CD14-positive monocyte (primary cell): ENCODE results near the gene MGLL. TPM values are rescaled to one million over a fixed set of nuclear protein-coding genes. Genes with fewer than 3 reads are reported as not detected.

Experiments
- DNase-seq, 3 donors: peaks; one replicate each; pipeline ENCODE4 v3.0.0-alpha.2; 2011 to 2022
- H2AFZ ChIP-seq: 2 replicates; pipeline ENCODE4 v1.6.0; 2012; ENCODE audit warnings: mild to moderate bottlenecking, low read depth, low read length, inconsistent platforms; ENCODE audit not compliant: insufficient read depth, poor library complexity, severe bottlenecking
- H3K27ac ChIP-seq, 2 donors: 1 replicate in 1 of 2; 2 replicates in 1 of 2; pipeline ENCODE4 v1.5.1; 2012 to 2013; ENCODE audit warnings: low read length in 2 of 2, control low read depth in 1 of 2, inconsistent platforms in 1 of 2, low read depth in 1 of 2, mild to moderate bottlenecking in 1 of 2
- H3K27me3 ChIP-seq, 2 donors: one replicate each; pipeline versions ENCODE4 v1.6.0 to v1.6.1; 2011 to 2013; ENCODE audit warnings: low read length in 2 of 2; ENCODE audit not compliant: control insufficient read depth in 2 of 2, insufficient read depth in 2 of 2
- H3K36me3 ChIP-seq, 2 donors: replicated peaks in 1 of 2; 1 replicate in 1 of 2; 2 replicates in 1 of 2; pipeline versions ENCODE4 v1.5.1 to v1.6.1; 2012 to 2013; ENCODE audit warnings: low read length in 2 of 2, control low read depth in 1 of 2, inconsistent platforms in 1 of 2, mild to moderate bottlenecking in 1 of 2; ENCODE audit not compliant: insufficient read depth in 2 of 2, control insufficient read depth in 1 of 2
- H3K4me1 ChIP-seq, 2 donors: 1 replicate in 1 of 2; 2 replicates in 1 of 2; pipeline versions ENCODE4 v1.5.1 to v1.6.1; 2012 to 2013; ENCODE audit warnings: low read length in 2 of 2, control low read depth in 1 of 2, inconsistent platforms in 1 of 2, mild to moderate bottlenecking in 1 of 2, moderate library complexity in 1 of 2; ENCODE audit not compliant: insufficient read depth in 2 of 2, control insufficient read depth in 1 of 2
- H3K4me2 ChIP-seq: replicated peaks from 2 replicates; pipeline ENCODE3; 2012; ENCODE audit warnings: low read length, moderate library complexity, mild to moderate bottlenecking; ENCODE audit not compliant: poor library complexity, severe bottlenecking; ENCODE audit errors: extremely low read depth
- H3K4me3 ChIP-seq, 3 experiments: fragments of 200-600 bp in 1 of 3; sonication (generic) in 1 of 3; replicated peaks in 1 of 3; 1 replicate in 2 of 3; 2 replicates in 1 of 3; pipeline ENCODE4 v1.5.1; 2011 to 2013; ENCODE audit warnings: low read length in 3 of 3, mild to moderate bottlenecking in 3 of 3, control low read depth in 2 of 3, low read depth in 2 of 3, inconsistent platforms in 1 of 3, moderate library complexity in 1 of 3
- H3K79me2 ChIP-seq: 2 replicates; pipeline ENCODE4 v1.6.0; 2012; ENCODE audit warnings: mild to moderate bottlenecking, control low read depth, inconsistent platforms, low read length, moderate library complexity; ENCODE audit not compliant: insufficient read depth
- H3K9ac ChIP-seq: 2 replicates; pipeline ENCODE4 v1.6.0; 2017; ENCODE audit warnings: low read length, mild to moderate bottlenecking; ENCODE audit not compliant: insufficient read depth, poor library complexity, severe bottlenecking
- H3K9me3 ChIP-seq, 2 donors: replicated peaks in 1 of 2; 1 replicate in 1 of 2; 2 replicates in 1 of 2; pipeline versions ENCODE4 v1.5.1 to v1.6.1; 2012 to 2013; ENCODE audit warnings: low read length in 2 of 2, control low read depth in 1 of 2; ENCODE audit not compliant: control insufficient read depth in 1 of 2, insufficient read depth in 1 of 2
- H4K20me1 ChIP-seq: 2 replicates; pipeline ENCODE4 v1.6.0; 2012; ENCODE audit warnings: mild to moderate bottlenecking, low read length, control low read depth, moderate library complexity; ENCODE audit not compliant: insufficient read depth
- H3K27ac Mint-ChIP-seq, 7 donors: one replicate each; pipeline ENCODE4 v1.8.0; 2020; ENCODE audit warnings: mild to moderate bottlenecking in 7 of 7, mixed read lengths in 7 of 7, moderate library complexity in 6 of 7, inconsistent platforms in 2 of 7
- H3K27me3 Mint-ChIP-seq, 3 donors: one replicate each; pipeline ENCODE4 v1.8.0; 2021 to 2022; ENCODE audit warnings: low read depth in 3 of 3, mild to moderate bottlenecking in 3 of 3, mixed read lengths in 3 of 3, moderate library complexity in 3 of 3, inconsistent platforms in 1 of 3
- H3K36me3 Mint-ChIP-seq, 2 donors: one replicate each; pipeline ENCODE4 v1.8.0; 2020; ENCODE audit warnings: mixed read lengths in 2 of 2, inconsistent platforms in 1 of 2, mild to moderate bottlenecking in 1 of 2
- H3K4me1 Mint-ChIP-seq: one replicate; pipeline ENCODE4 v1.8.0; 2020; ENCODE audit warnings: mild to moderate bottlenecking, mixed read lengths
- H3K4me3 Mint-ChIP-seq, 2 donors: one replicate each; pipeline ENCODE4 v1.8.0; 2020; ENCODE audit warnings: mild to moderate bottlenecking in 2 of 2, mixed read lengths in 2 of 2, moderate library complexity in 1 of 2
- H3K9me3 Mint-ChIP-seq, 7 donors: one replicate each; pipeline ENCODE4 v1.8.0; 2020 to 2022; ENCODE audit warnings: mixed read lengths in 7 of 7, mild to moderate bottlenecking in 6 of 7, moderate library complexity in 6 of 7, inconsistent platforms in 2 of 7
- WGBS: methylation state at CpG from one replicate; pipeline ENCODE4 v1.1.5; 2013; ENCODE audit warnings: missing lambda C conversion rate; ENCODE audit not compliant: insufficient coverage; 5-methylcytosine and 5-hydroxymethylcytosine counted together
- intact Hi-C, 2 donors: fragments of 100-400 bp; cut with micrococcal nuclease; formaldehyde crosslinking; loops; one replicate each; pipeline versions ENCODE4 v1.15.0 to v1.15.1; 2023
- polyA plus RNA-seq, 3 donors: library from polyadenylated mRNA; depleted of rRNA in 1 of 3; unstranded in 2 of 3; stranded (reverse) in 1 of 3; fragments of 300-500 nt in 2 of 3; fragments of >200 nt in 1 of 3; fragmentation: Illumina TruSeq in 2 of 3; gene quantifications; 1 replicate in 2 of 3; 2 replicates in 1 of 3; pipeline ENCODE4 v1.2.3, GENCODE V29; 2012 to 2021
- TF ChIP-seq, protein P1 (sequence below): fragments of 200-600 bp; IDR thresholded peaks from one replicate; pipeline ENCODE4 v1.8.0; 2022; ENCODE audit warnings: antibody characterized with exemption, mild to moderate bottlenecking

The MGLL gene
- polyA plus RNA-seq, 3 donors: 4.4 to 10.0 (median 6.4) TPM

DNA sequence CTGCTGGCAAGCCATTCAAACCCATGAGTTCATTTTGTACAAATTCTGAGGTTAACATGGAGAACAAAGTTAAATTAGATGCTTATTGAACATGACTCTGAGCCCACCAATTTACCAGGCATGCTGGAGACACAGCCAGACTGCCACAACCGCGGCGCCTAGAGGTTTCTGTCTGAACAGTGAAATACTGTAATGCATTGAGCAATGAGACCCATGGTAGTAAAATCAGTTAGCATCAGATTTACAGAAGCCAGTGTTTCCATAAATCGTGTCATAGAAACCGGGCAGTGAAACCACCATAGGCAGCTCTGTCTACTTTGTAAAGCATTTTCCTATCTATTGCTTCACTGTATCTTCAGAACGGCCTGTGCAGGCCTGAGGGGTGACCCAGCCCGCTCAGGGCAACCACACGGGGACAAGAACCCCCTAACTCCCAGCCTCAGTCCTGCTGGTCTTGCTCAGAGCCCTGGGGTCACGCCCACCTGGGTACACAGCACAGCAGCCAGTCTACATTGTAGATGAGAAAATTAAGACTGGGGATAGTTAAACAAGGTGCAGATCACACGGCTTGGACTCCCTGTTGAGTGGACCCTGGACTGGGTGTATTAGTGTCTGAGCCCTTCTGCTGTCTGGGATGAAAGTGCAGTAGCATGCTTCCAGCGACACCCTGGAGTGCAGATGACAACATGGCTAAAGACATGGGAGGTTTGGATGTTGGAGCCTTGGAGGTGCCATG is 44.2 kb downstream of the MGLL start:
- no peaks in the 10 kb centered on the region for H4K20me1 ChIP-seq
- Mint-ChIP-seq H3K4me1 (peaks cover 72% of the 10 kb centered on the region), H3K27me3 (peaks cover 0 to 4% (median 4%) of the 10 kb centered on the region in 3 donors), H3K4me3 (no peak overlapping the region), H3K9me3 (peaks cover 0 to 4% (median 0%) of the 10 kb centered on the region in 7 donors), H3K27ac (peak overlapping the region in 6 of 7 donors; percentile 51 to 86 (median 77)), H3K36me3 (peaks cover 3 to 5% of the 10 kb centered on the region in 2 donors)
- WGBS: 14% methylated on average over 7 of the region's 11 CpGs
- H3K27me3 ChIP-seq: no peaks in the 10 kb centered on the region
- H3K9me3 ChIP-seq: no peaks in the 10 kb centered on the region
- peak overlapping the region; percentile 4 for H2AFZ ChIP-seq
- H3K4me1 ChIP-seq: peaks cover 68 to 74% of the 10 kb centered on the region in 2 donors
- H3K36me3 ChIP-seq: no peaks in the 10 kb centered on the region
- peaks cover 11% of the 10 kb centered on the region for H3K79me2 ChIP-seq
- peak overlapping the region; percentile 26 to 38 for H3K27ac ChIP-seq
- intact Hi-C loops: loop anchor here (5.0 to 10.0 kb wide), 2 partner anchors 44 to 47 kb away; partner anchors contain the start of gene MGLL (in 2 of the 2)
- H3K4me3 ChIP-seq: no peak overlapping the region
- TF ChIP-seq, protein P1, sequence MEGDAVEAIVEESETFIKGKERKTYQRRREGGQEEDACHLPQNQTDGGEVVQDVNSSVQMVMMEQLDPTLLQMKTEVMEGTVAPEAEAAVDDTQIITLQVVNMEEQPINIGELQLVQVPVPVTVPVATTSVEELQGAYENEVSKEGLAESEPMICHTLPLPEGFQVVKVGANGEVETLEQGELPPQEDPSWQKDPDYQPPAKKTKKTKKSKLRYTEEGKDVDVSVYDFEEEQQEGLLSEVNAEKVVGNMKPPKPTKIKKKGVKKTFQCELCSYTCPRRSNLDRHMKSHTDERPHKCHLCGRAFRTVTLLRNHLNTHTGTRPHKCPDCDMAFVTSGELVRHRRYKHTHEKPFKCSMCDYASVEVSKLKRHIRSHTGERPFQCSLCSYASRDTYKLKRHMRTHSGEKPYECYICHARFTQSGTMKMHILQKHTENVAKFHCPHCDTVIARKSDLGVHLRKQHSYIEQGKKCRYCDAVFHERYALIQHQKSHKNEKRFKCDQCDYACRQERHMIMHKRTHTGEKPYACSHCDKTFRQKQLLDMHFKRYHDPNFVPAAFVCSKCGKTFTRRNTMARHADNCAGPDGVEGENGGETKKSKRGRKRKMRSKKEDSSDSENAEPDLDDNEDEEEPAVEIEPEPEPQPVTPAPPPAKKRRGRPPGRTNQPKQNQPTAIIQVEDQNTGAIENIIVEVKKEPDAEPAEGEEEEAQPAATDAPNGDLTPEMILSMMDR: no peak
- no peak overlapping the region for H3K9ac ChIP-seq
- H3K4me2 ChIP-seq: no peak overlapping the region
- peak; percentile 40 to 64 (median 44) for DNase-seq

DNA sequence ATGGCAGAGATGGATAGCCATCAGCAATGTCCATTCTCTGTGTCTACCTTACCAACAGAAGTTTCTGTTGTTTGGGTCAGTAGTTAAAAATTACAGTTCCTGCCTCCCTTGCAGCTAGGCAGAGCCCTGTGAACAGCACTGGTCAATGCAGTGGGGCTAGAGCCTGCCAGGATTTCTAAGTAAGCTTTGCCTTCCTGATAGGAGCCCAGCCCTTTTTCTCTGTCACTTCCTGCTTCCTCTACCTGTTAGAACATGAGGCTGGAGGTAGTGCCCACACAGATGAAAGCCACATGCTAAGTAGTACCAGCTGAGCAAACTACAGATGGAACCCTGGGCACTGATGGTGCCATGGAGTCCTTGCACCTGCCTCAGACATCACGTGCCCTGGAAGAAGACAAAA is 45.0 kb downstream of the MGLL start:
- H3K36me3 Mint-ChIP-seq: peaks cover 5% of the 10 kb centered on the region in 2 donors
- Histone ChIP-seq H3K27me3 (no peaks in the 10 kb centered on the region), H2AFZ (peak overlapping the region; percentile 52), H3K4me3 (no peak overlapping the region), H3K9me3 (no peaks in the 10 kb centered on the region), H3K27ac (no peak overlapping the region), H4K20me1 (no peaks in the 10 kb centered on the region), H3K36me3 (no peaks in the 10 kb centered on the region), H3K9ac (no peak overlapping the region), H3K4me2 (no peak overlapping the region), H3K4me1 (peaks cover 69 to 78% of the 10 kb centered on the region in 2 donors), H3K79me2 (peaks cover 16% of the 10 kb centered on the region)
- peaks cover 77% of the 10 kb centered on the region for H3K4me1 Mint-ChIP-seq
- intact Hi-C loops: loop anchor here (5.0 to 10.0 kb wide), 2 partner anchors 45 to 47 kb away; partner anchors contain the start of gene MGLL (in 2 of the 2)
- TF ChIP-seq, protein P1: no peak
- H3K27ac Mint-ChIP-seq: peak overlapping the region in 5 of 7 donors; percentile 15 to 79 (median 76)
- DNase-seq: no peak
- WGBS: no CpG with 5 or more reads among the region's 1 CpG
- H3K9me3 Mint-ChIP-seq: peaks cover 0 to 4% (median 0%) of the 10 kb centered on the region in 7 donors
- H3K4me3 Mint-ChIP-seq: no peak overlapping the region
- peaks cover 0 to 5% (median 1%) of the 10 kb centered on the region in 3 donors for H3K27me3 Mint-ChIP-seq
